ENCODE results near the gene PRRC2A.

PRRC2A gene

GRCh38 chr6:31626952-31627351 lies 6.4 kb downstream of the PRRC2A start:
- DNase-seq = no peak

- no peak for DNase-seq
Measured at GRCh38 chr6:31627690-31628287, 7.3 kb downstream of the PRRC2A start.

GRCh38 chr6:31629014-31629413 lies 8.5 kb downstream of the PRRC2A start:
- DNase-seq = no peak

- no peak for DNase-seq
Measured at GRCh38 chr6:31630177-31630934, 9.8 kb downstream of the PRRC2A start.

- DNase-seq = no peak
Measured at GRCh38 chr6:31631209-31631608, 10.7 kb downstream of the PRRC2A start.

- no peak for DNase-seq
Measured at GRCh38 chr6:31631681-31632278, 11.3 kb downstream of the PRRC2A start.

GRCh38 chr6:31632279-31632946 lies 11.9 kb downstream of the PRRC2A start:
- DNase-seq = no peak

- no peak for DNase-seq
Measured at GRCh38 chr6:31633447-31633846, 12.9 kb downstream of the PRRC2A start.

GRCh38 chr6:31634131-31634530 lies 13.6 kb downstream of the PRRC2A start:
- no peak for DNase-seq

- DNase-seq = no peak
Measured at GRCh38 chr6:31634969-31635575, 14.6 kb downstream of the PRRC2A start.

GRCh38 chr6:31636698-31637596 lies 16.4 kb downstream of the PRRC2A start:
- no peak for DNase-seq

- no peak for DNase-seq
Measured at GRCh38 chr6:31639043-31639442, 18.5 kb downstream of the PRRC2A start.

GRCh38 chr6:31639449-31639861 lies 18.9 kb downstream of the PRRC2A start:
- DNase-seq = no peak

- no peak for DNase-seq
Measured at GRCh38 chr6:31640612-31641011, 20.1 kb downstream of the PRRC2A start.

GRCh38 chr6:31641370-31641769 lies 20.9 kb downstream of the PRRC2A start:
- no peak for DNase-seq

GRCh38 chr6:31642798-31643570 lies 22.5 kb downstream of the PRRC2A start:
- no peak for DNase-seq

- no peak for DNase-seq
Measured at GRCh38 chr6:31643818-31644454, 23.4 kb downstream of the PRRC2A start.

GRCh38 chr6:31645325-31645724 lies 24.8 kb downstream of the PRRC2A start:
- DNase-seq = no peak

GRCh38 chr6:31651602-31652191 lies 31.2 kb downstream of the PRRC2A start:
- DNase-seq = no peak
